Measurements from ENCODE around the gene CCDC51.

GRCh38 chr3:48406443-48407431, 33.2 kb downstream of the CCDC51 start:
- TF ChIP-seq POLR2A (IDR thresholded peaks at IDR 0.05) (no peak), CTCF (IDR thresholded peaks at IDR 0.05 in 8 of 11, conservative IDR thresholded peaks at IDR 0.05 in 3 of 11) (no peak)
